SU-DHL-6 (cell line): ENCODE data around the gene CCDC152.

Source experiments
- EZH2phosphoT487 ChIP-seq: fragments of 200-600 bp; sonication (generic), shearing (Covaris generic); conservative IDR thresholded peaks from 2 replicates; pipeline ENCODE4 v1.6.1; 2018; ENCODE audit warnings: mild to moderate bottlenecking, antibody characterized with exemption, low read length, moderate library complexity, mixed read lengths
- TF ChIP-seq, protein P1 (sequence below): fragments of 200-600 bp; sonication (generic); IDR thresholded peaks from one replicate; pipeline ENCODE4 v1.5.1; 2017; ENCODE audit warnings: antibody characterized with exemption, mild to moderate bottlenecking, low read length, moderate library complexity; ENCODE audit not compliant: insufficient read depth, poor library complexity, severe bottlenecking

- TF ChIP-seq, protein P1, sequence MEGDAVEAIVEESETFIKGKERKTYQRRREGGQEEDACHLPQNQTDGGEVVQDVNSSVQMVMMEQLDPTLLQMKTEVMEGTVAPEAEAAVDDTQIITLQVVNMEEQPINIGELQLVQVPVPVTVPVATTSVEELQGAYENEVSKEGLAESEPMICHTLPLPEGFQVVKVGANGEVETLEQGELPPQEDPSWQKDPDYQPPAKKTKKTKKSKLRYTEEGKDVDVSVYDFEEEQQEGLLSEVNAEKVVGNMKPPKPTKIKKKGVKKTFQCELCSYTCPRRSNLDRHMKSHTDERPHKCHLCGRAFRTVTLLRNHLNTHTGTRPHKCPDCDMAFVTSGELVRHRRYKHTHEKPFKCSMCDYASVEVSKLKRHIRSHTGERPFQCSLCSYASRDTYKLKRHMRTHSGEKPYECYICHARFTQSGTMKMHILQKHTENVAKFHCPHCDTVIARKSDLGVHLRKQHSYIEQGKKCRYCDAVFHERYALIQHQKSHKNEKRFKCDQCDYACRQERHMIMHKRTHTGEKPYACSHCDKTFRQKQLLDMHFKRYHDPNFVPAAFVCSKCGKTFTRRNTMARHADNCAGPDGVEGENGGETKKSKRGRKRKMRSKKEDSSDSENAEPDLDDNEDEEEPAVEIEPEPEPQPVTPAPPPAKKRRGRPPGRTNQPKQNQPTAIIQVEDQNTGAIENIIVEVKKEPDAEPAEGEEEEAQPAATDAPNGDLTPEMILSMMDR = no peak
- TF ChIP-seq EZH2phosphoT487 = no peak
These were observed 5.6 kb upstream of the CCDC152 start for GRCh38 chr5:42751044-42751443.
